HepG2 (cell line): ENCODE results near the gene TYMP. TPM values are rescaled to one million over a fixed set of nuclear protein-coding genes. Genes with fewer than 3 reads are reported as not detected.
"Not testable (repeated sequence)": the region's sequence is repeated elsewhere in the genome, so short reads cannot be mapped to it uniquely, and the experiment has no call there.

ENCODE experiments used
- ATAC-seq: fragments of 200-7000 bp; cut with Tn5 transposase; 3 replicates; pipeline ENCODE4 v1.9.1; 2020; ENCODE audit warnings: mild to moderate bottlenecking, moderate library complexity
- BruUV-seq: library from RNA; stranded (reverse); fragments of 400-500 nt; replicated peaks from 2 replicates; lab custom pipeline; 2021; lab: Mats Ljungman, UMichigan
- CTCF ChIA-PET: fragments of 300-600 bp; formaldehyde crosslinking; extraction: SDS; loops from one replicate; lab custom pipeline; 2021; ENCODE audit warnings: low total read pairs, inconsistent platforms, low intra/inter-chr PET ratio; lab: Yijun Ruan, JAX
- POLR2A ChIA-PET: fragments of 350-600 bp; sonication (Branson Sonifier 250); formaldehyde crosslinking; loops from one replicate; lab custom pipeline; 2020; ENCODE audit warnings: antibody characterized with exemption, inconsistent platforms; lab: Yijun Ruan, JAX
- DNase-seq: peaks from one replicate; pipeline ENCODE4 v3.0.0-alpha.2; 2015; ENCODE audit warnings: low spot score
- FAIRE-seq: peaks from 3 replicates; lab custom pipeline; 2011; peaks lifted over from hg19 to GRCh38; lab: Jason Lieb, UNC
- H2AFZ ChIP-seq: one replicate; pipeline ENCODE4 v1.6.1; 2011; ENCODE audit warnings: low read length, inconsistent platforms
- H3K27ac ChIP-seq: fragments of 300-600 bp; 3 replicates; pipeline ENCODE4 v1.8.0; 2011; ENCODE audit warnings: mixed run types, mild to moderate bottlenecking, mixed read lengths, low read length, inconsistent platforms; ENCODE audit not compliant: insufficient read depth; ENCODE audit errors: extremely low read length
- H3K27me3 ChIP-seq, 2 experiments: fragments of 200-600 bp in 1 of 2; 2 replicates in 1 of 2; 3 replicates in 1 of 2; pipeline versions ENCODE4 v1.6.0 to v1.8.0; 2011; ENCODE audit warnings: low read length in 2 of 2, mild to moderate bottlenecking in 2 of 2, moderate library complexity in 2 of 2, inconsistent platforms in 1 of 2; ENCODE audit not compliant: insufficient read depth in 2 of 2, control insufficient read depth in 1 of 2
- H3K36me3 ChIP-seq, 2 experiments: fragments of 200-600 bp in 1 of 2; replicated peaks in 1 of 2; 2 replicates in 1 of 2; 3 replicates in 1 of 2; pipeline versions ENCODE4 v1.5.1 to v1.8.0; 2011; ENCODE audit warnings: low read length in 2 of 2, inconsistent platforms in 1 of 2; ENCODE audit not compliant: insufficient read depth in 2 of 2, control insufficient read depth in 1 of 2
- H3K4me1 ChIP-seq: 2 replicates; pipeline ENCODE4 v1.5.1; 2012; ENCODE audit warnings: low read length, inconsistent platforms; ENCODE audit not compliant: insufficient read depth
- H3K4me2 ChIP-seq: 2 replicates; pipeline ENCODE4 v1.6.0; 2011; ENCODE audit warnings: low read depth, low read length, inconsistent platforms
- H3K4me3 ChIP-seq, 3 experiments: fragments of 200-600 bp in 1 of 3; sonication (generic), shearing (Covaris generic) in 1 of 3; replicated peaks in 1 of 3; 2 replicates each; pipeline ENCODE4 v1.5.1; 2011 to 2016; ENCODE audit warnings: low read length in 3 of 3, inconsistent platforms in 2 of 3, low read depth in 2 of 3, mild to moderate bottlenecking in 2 of 3, control low read depth in 1 of 3, mixed read lengths in 1 of 3; ENCODE audit not compliant: insufficient read depth in 1 of 3
- H3K79me2 ChIP-seq: one replicate; pipeline ENCODE4 v1.6.1; 2011; ENCODE audit warnings: low read length, inconsistent platforms; ENCODE audit not compliant: insufficient read depth
- H3K9ac ChIP-seq: 2 replicates; pipeline ENCODE4 v1.6.0; 2011; ENCODE audit warnings: mild to moderate bottlenecking, low read depth, low read length, inconsistent platforms; ENCODE audit not compliant: insufficient read depth
- H3K9me3 ChIP-seq: 2 replicates; pipeline ENCODE4 v1.5.1; 2012; ENCODE audit warnings: mild to moderate bottlenecking, low read length
- H4K20me1 ChIP-seq: 2 replicates; pipeline ENCODE4 v1.6.0; 2011; ENCODE audit warnings: inconsistent platforms, mild to moderate bottlenecking, low read length, moderate library complexity; ENCODE audit not compliant: insufficient read depth
- AKAP8 ChIP-seq: sonication (generic); formaldehyde crosslinking; IDR thresholded peaks from 2 replicates; pipeline ENCODE4 v1.5.1; 2020; ENCODE audit warnings: mild to moderate bottlenecking, missing genetic modification reagents
- MAFF ChIP-seq: IDR thresholded peaks from 2 replicates; pipeline ENCODE4 v1.6.1; 2011; ENCODE audit warnings: low read depth, low read length, improper control_type of control experiment
- MAFK ChIP-seq, 2 experiments: IDR thresholded peaks in 1 of 2; conservative IDR thresholded peaks in 1 of 2; 2 replicates each; pipeline ENCODE4 v1.6.1; 2011; ENCODE audit warnings: improper control_type of control experiment in 2 of 2, low read length in 2 of 2
- PBX2 ChIP-seq: IDR thresholded peaks from 2 replicates; pipeline ENCODE4 v1.6.1; 2016; ENCODE audit warnings: control low read depth
- RAD51 ChIP-seq: fragments of 450-650 bp; IDR thresholded peaks from 2 replicates; pipeline ENCODE4 v1.6.1; 2016; ENCODE audit warnings: borderline replicate concordance
- USF2 ChIP-seq, 2 experiments: sonication (generic) in 1 of 2; formaldehyde crosslinking in 1 of 2; IDR thresholded peaks; 2 replicates each; pipeline versions ENCODE4 v1.5.1 to v1.6.1; 2011 to 2020; ENCODE audit warnings: borderline replicate concordance in 1 of 2, low read depth in 1 of 2, low read length in 1 of 2, mild to moderate bottlenecking in 1 of 2, missing genetic modification reagents in 1 of 2, moderate library complexity in 1 of 2
- ZGPAT ChIP-seq: IDR thresholded peaks from 2 replicates; pipeline ENCODE4 v1.6.1; 2016; ENCODE audit warnings: mild to moderate bottlenecking
- WGBS: methylation state at CpG from one replicate; pipeline ENCODE4 v1.1.6; 2017; ENCODE audit warnings: low lambda C conversion rate; 5-methylcytosine and 5-hydroxymethylcytosine counted together
- in situ Hi-C: cut with HindIII; loops from 2 replicates; pipeline ENCODE4 v1.10.0; 2017; ENCODE audit warnings: low pct_unique_long_range_greater_than_20kb; ENCODE audit not compliant: extremely low pct_ligation_motif_present
- intact Hi-C: fragments of 100-400 bp; cut with micrococcal nuclease; formaldehyde crosslinking; loops from one replicate; pipeline ENCODE4 v1.10.0; 2022; ENCODE audit not compliant: unreplicated experiment
- polyA plus RNA-seq, 8 experiments: library from polyadenylated mRNA; depleted of rRNA in 3 of 8; stranded (reverse) in 7 of 8; unstranded in 1 of 8; fragments of >200 nt; fragmentation: Illumina TruSeq in 4 of 8; extraction: Trizol in 4 of 8; gene quantifications; 2 replicates each; pipeline versions ENCODE4 v1.2.1 to v1.2.3, GENCODE V29; 2011 to 2016; ENCODE audit warnings: low read depth in 4 of 8, missing spikeins in 1 of 8, mixed read lengths in 1 of 8; ENCODE audit not compliant: insufficient read depth in 1 of 8
- total RNA-seq, 5 experiments: library from RNA; depleted of rRNA; stranded (reverse); fragments of >200 nt; fragmentation: Illumina TruSeq; extraction: Trizol; gene quantifications; 2 replicates each; pipeline ENCODE4 v1.2.3, GENCODE V29; 2016; ENCODE audit warnings: low read depth in 1 of 5

Gene TYMP
- total and polyA plus RNA-seq, 2 of the 13 experiments (the other 11 are each of a cell fraction or from before 2014, with no cell fraction given) = 3.9 to 4.3 TPM

- Histone ChIP-seq H3K4me2 (peak overlapping the region; percentile 84), H3K4me3 (peak overlapping the region in 1 of 3 experiments; percentile 10; a peak in 1 of 6 replicates)
- not testable (repeated sequence) for FAIRE-seq, BruUV-seq, H3K27me3 ChIP-seq, H3K79me2 ChIP-seq, H4K20me1 ChIP-seq
- POLR2A ChIA-PET = interaction anchor here (1.0 to 5.9 kb wide), 4 partner anchors 9 to 35 kb away, joined by 3 to 34 read pairs (median 8); partner anchors contain the start of genes KLHDC7B, SCO2 and SYCE3
- 0 out of 2 replicates have a peak, but pooled peaks have one; percentile 15 for TF ChIP-seq MAFF
- peak; percentile 89 for TF ChIP-seq RAD51
- 0 out of 2 replicates have a peak, but pooled peaks have one; percentile 23 for TF ChIP-seq ZGPAT (CRISPR knock-in tag)
- peak; percentile 79 for TF ChIP-seq USF2 (IDR thresholded peaks at IDR 0.05; ENCODE audit: low read depth, low read length)
- peak; percentile 39; the same call in 1 of the 2 replicates for TF ChIP-seq USF2 (CRISPR knock-in tag; IDR thresholded peaks at IDR 0.05; ENCODE audit: borderline replicate concordance)
- peak; percentile 70 for TF ChIP-seq AKAP8
- TF ChIP-seq PBX2 (CRISPR knock-in tag) = peak; percentile 53
- TF ChIP-seq MAFK (conservative IDR thresholded peaks at IDR 0.05 in 1 of 2, IDR thresholded peaks at IDR 0.05 in 1 of 2; ENCODE audit: low read length in 2 of 2) = peak; percentile 37 to 54; a peak in 2 of 4 replicates
- TF ChIP-seq, all 625 proteins: peak for 7; not testable (repeated sequence) for 618
- in situ Hi-C loops = loop anchor here (5.0 kb wide), 1 partner anchor 33 kb away; no protein-coding TSS in a partner anchor
- 16% methylated on average over 15 of the region's 21 CpGs for WGBS
- DNase-seq, ATAC-seq, intact Hi-C loops, H3K36me3 ChIP-seq, H3K9me3 ChIP-seq, H3K27ac ChIP-seq, H2AFZ ChIP-seq, H3K9ac ChIP-seq, CTCF ChIA-PET: not testable (repeated sequence)
- H3K4me1 ChIP-seq = peaks cover 51% of the 10 kb centered on the region
These were observed 4.3 kb upstream of the TYMP start for GRCh38 chr22:50533856-50534711.
